Activated B cell treated with CpG ODN at 0.5 μM for 24 hours (primary cell): Measurements from ENCODE around the gene DDX23. TPM values are rescaled to one million over a fixed set of nuclear protein-coding genes. Genes with fewer than 3 reads are reported as not detected.

Experiments
- ATAC-seq: fragments of 200-7000 bp; cut with Tn5 transposase; one replicate; pipeline ENCODE4 v1.10.0; 2021; ENCODE audit warnings: low read depth, mild to moderate bottlenecking, moderate library complexity
- CTCF ChIA-PET: fragments of 350-600 bp; sonication (Branson Sonifier 250); formaldehyde crosslinking; loops from one replicate; lab custom pipeline; 2021; ENCODE audit warnings: antibody characterized with exemption; lab: Charles Lee
- POLR2A ChIA-PET: fragments of 350-600 bp; sonication (Branson Sonifier 250); formaldehyde crosslinking; loops from one replicate; lab custom pipeline; 2021; ENCODE audit warnings: antibody characterized with exemption; lab: Charles Lee
- DNase-seq: peaks from one replicate; pipeline ENCODE4 v3.0.0; 2022
- H3K27ac Mint-ChIP-seq: one replicate; pipeline ENCODE4 v1.8.0; 2020; ENCODE audit warnings: mixed read lengths
- H3K27me3 Mint-ChIP-seq: one replicate; pipeline ENCODE4 v1.8.0; 2021; ENCODE audit warnings: mixed read lengths
- H3K36me3 Mint-ChIP-seq: one replicate; pipeline ENCODE4 v1.8.0; 2021; ENCODE audit warnings: low read depth, mixed read lengths
- H3K4me1 Mint-ChIP-seq: one replicate; pipeline ENCODE4 v1.8.0; 2021; ENCODE audit warnings: mixed read lengths
- H3K4me3 Mint-ChIP-seq: one replicate; pipeline ENCODE4 v1.8.0; 2020; ENCODE audit warnings: mild to moderate bottlenecking, mixed read lengths
- H3K9me3 Mint-ChIP-seq: one replicate; pipeline ENCODE4 v1.8.0; 2020; ENCODE audit warnings: mixed read lengths
- CTCF ChIP-seq: fragments of 200-600 bp; IDR thresholded peaks from one replicate; pipeline ENCODE4 v1.8.0; 2022; ENCODE audit warnings: antibody characterized with exemption, mild to moderate bottlenecking
- intact Hi-C: fragments of 100-400 bp; cut with micrococcal nuclease; formaldehyde crosslinking; loops from one replicate; pipeline ENCODE4 v1.15.1; 2024
- total RNA-seq: library from RNA; stranded (reverse); gene quantifications from 2 replicates; pipeline ENCODE4 v1.2.3, GENCODE V29; 2022

Gene DDX23
- total RNA-seq, 1 donor from 2014 or later = 116 TPM

DNA sequence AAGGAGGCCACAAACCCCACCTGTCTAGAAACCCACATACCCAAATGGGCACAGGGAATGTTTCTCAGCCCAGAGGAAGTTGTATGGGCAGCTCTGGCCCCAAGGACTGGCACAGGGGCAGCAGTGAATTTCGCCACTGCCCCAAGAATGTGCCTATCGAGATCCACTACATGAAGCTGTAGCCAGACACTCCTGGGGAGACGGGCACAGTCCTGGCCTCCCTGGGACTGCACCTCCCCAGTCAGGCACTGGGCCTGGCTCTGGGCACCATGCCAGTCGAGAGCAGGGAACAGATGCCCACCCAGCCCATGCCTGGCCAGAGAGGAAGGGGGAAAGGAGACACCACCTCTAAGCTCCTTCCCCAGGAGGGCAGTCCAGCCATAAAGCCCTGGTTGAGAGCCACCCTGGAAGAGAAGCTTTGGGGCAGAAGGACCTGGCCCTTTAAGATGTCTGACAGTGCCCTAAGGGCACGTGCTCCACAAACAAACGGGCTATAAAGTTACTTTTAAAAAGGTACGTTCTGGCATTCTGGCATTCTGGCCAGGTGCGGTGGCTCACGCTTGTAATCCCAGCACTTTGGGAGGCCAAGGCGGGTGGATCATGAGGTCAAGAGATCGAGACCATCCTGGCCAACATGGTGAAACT, 71.5 kb downstream of the DDX23 start:
- no peak for TF ChIP-seq CTCF

DNA sequence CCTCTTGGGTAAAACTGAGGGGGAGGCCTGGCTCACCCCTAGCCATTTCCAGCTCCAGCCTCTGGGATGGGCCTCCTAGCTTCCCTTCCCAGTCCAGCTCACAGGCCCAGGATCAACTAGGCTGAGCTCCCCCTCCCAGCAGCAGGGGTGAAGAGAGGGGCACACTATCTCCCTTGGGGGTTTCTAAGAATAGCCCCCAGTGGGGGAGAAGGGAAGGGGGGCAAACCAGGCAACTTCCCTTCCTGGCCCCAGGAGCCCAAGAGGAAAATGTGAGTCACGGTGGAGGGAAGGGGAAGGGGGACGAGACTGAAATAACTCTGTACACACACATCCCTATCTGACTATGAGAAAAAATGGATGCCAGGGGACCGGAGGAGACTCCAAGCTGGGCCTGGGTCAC, 72.1 kb downstream of the DDX23 start:
- H3K4me3 Mint-ChIP-seq = no peak overlapping the region
- intact Hi-C loops = no loop called here
- no peak for TF ChIP-seq CTCF
- ChIA-PET POLR2A (no interaction called here), CTCF (interaction anchor here (0.9 kb wide), 1 partner anchor 12 kb away, joined by 4 read pairs; no protein-coding TSS in a partner anchor)
- no peaks in the 10 kb centered on the region for H3K9me3 Mint-ChIP-seq
- H3K36me3 Mint-ChIP-seq = no peaks in the 10 kb centered on the region
- H3K27ac Mint-ChIP-seq = no peak overlapping the region
- no peaks in the 10 kb centered on the region for H3K27me3 Mint-ChIP-seq
- ATAC-seq (no peak), DNase-seq (no peak)
- peaks cover 2% of the 10 kb centered on the region for H3K4me1 Mint-ChIP-seq

More for the DNA sequence above, 71.5 kb downstream of the DDX23 start:
- DNase-seq (no peak), ATAC-seq (no peak)
- Mint-ChIP-seq H3K27ac (no peak overlapping the region), H3K9me3 (no peaks in the 10 kb centered on the region), H3K4me1 (peaks cover 2% of the 10 kb centered on the region), H3K27me3 (peaks cover under 1% of the 10 kb centered on the region), H3K4me3 (no peak overlapping the region), H3K36me3 (no peaks in the 10 kb centered on the region)
- ChIA-PET POLR2A (no interaction called here), CTCF (interaction anchor here (0.6 to 0.9 kb wide), 2 partner anchors 11 to 1003 kb away, joined by 3 to 4 read pairs; no protein-coding TSS in a partner anchor)
- intact Hi-C loops = no loop called here

Other genes with a start within 250 kb of the DDX23 start
- gene KANSL2, start 169.9 kb downstream of the DDX23 start, total RNA-seq = 52.4 and 59.5 TPM in 2 replicates
- 48.9 and 49.6 TPM in 2 replicates for gene CCNT1, start 135.5 kb downstream of the DDX23 start, total RNA-seq
- 0.37 and 0.60 TPM in 2 replicates for gene ADCY6, start 63.1 kb downstream of the DDX23 start, total RNA-seq
- 1.9 and 2.1 TPM in 2 replicates for gene CACNB3, start 33.7 kb downstream of the DDX23 start, total RNA-seq
- 4.9 and 5.9 TPM in 2 replicates for gene RND1, start 13.7 kb upstream of the DDX23 start, total RNA-seq
- gene FKBP11, start 73.3 kb upstream of the DDX23 start, total RNA-seq = 22.9 and 26.1 TPM in 2 replicates
- 113 and 119 TPM in 2 replicates for gene ARF3, start 105.3 kb upstream of the DDX23 start, total RNA-seq
- gene WNT10B, start 119.6 kb upstream of the DDX23 start, total RNA-seq = 0.22 TPM in 1 of 2 replicates, not detected in the other
- gene WNT1, start 126.2 kb upstream of the DDX23 start, total RNA-seq = not detected in 2 replicates
- gene DDN, start 147.2 kb upstream of the DDX23 start, total RNA-seq = 0.20 and 0.44 TPM in 2 replicates
- gene PRKAG1, start 166.6 kb upstream of the DDX23 start, total RNA-seq = 55.3 and 70.5 TPM in 2 replicates
- 127 and 136 TPM in 2 replicates for gene KMT2D, start 208.6 kb upstream of the DDX23 start, total RNA-seq
- gene RHEBL1, start 217.8 kb upstream of the DDX23 start, total RNA-seq = 3.2 and 3.3 TPM in 2 replicates
- 0.09 TPM in 1 of 2 replicates, not detected in the other for gene DHH, start 242.6 kb upstream of the DDX23 start, total RNA-seq